Hepatocyte (in vitro differentiated cells): ENCODE results near the gene SLC15A5. TPM values are rescaled to one million over a fixed set of nuclear protein-coding genes. Genes with fewer than 3 reads are reported as not detected.

Experiments used
- DNase-seq: peaks from one replicate; pipeline ENCODE4 v3.0.0-alpha.2; 2016; ENCODE audit warnings: low spot score
- H2AFZ ChIP-seq: fragments of 200-600 bp; sonication (generic); 2 replicates; pipeline ENCODE4 v1.6.0; 2016; ENCODE audit warnings: antibody characterized with exemption, mild to moderate bottlenecking
- H3K27ac ChIP-seq: fragments of 200-600 bp; sonication (generic); 2 replicates; pipeline ENCODE4 v1.5.1; 2016; ENCODE audit warnings: mild to moderate bottlenecking
- H3K27me3 ChIP-seq: fragments of 200-600 bp; sonication (generic); 2 replicates; pipeline ENCODE4 v1.6.1; 2016
- H3K36me3 ChIP-seq: fragments of 200-600 bp; sonication (generic); replicated peaks from 2 replicates; pipeline ENCODE4 v1.5.1; 2016; ENCODE audit warnings: low read depth; ENCODE audit not compliant: insufficient read depth
- H3K4me1 ChIP-seq: fragments of 200-600 bp; sonication (generic); 2 replicates; pipeline ENCODE4 v1.5.1; 2016; ENCODE audit warnings: mild to moderate bottlenecking, moderate library complexity; ENCODE audit not compliant: insufficient read depth
- H3K4me2 ChIP-seq: fragments of 200-600 bp; sonication (generic); 2 replicates; pipeline ENCODE4 v1.6.0; 2016
- H3K4me3 ChIP-seq: fragments of 200-600 bp; sonication (generic); 2 replicates; pipeline ENCODE4 v1.5.1; 2016; ENCODE audit warnings: mild to moderate bottlenecking
- H3K79me2 ChIP-seq: fragments of 200-600 bp; sonication (generic); 2 replicates; pipeline ENCODE4 v1.6.0; 2017; ENCODE audit warnings: mild to moderate bottlenecking
- H3K9me2 ChIP-seq: fragments of 200-600 bp; sonication (generic); replicated peaks from 2 replicates; pipeline ENCODE4 v1.6.0; 2017; ENCODE audit warnings: mild to moderate bottlenecking; ENCODE audit not compliant: insufficient read depth
- H3K9me3 ChIP-seq: fragments of 200-600 bp; sonication (generic); 2 replicates; pipeline ENCODE4 v1.5.1; 2016; ENCODE audit warnings: low read depth, mild to moderate bottlenecking
- H4K20me1 ChIP-seq: fragments of 200-600 bp; sonication (generic); 2 replicates; pipeline ENCODE4 v1.6.0; 2016; ENCODE audit warnings: mild to moderate bottlenecking; ENCODE audit not compliant: insufficient read depth, poor library complexity, severe bottlenecking
- CTCF ChIP-seq: fragments of 200-600 bp; sonication (generic); IDR thresholded peaks from 2 replicates; pipeline ENCODE4 v1.5.1; 2016; ENCODE audit warnings: antibody characterized with exemption, mild to moderate bottlenecking; ENCODE audit not compliant: poor library complexity
- EZH2 ChIP-seq: fragments of 200-600 bp; sonication (generic); IDR thresholded peaks from 2 replicates; pipeline ENCODE4 v1.6.1; 2016; ENCODE audit warnings: antibody characterized with exemption, mild to moderate bottlenecking, borderline replicate concordance
- EZH2phosphoT487 ChIP-seq: fragments of 200-600 bp; sonication (generic); IDR thresholded peaks from one replicate; pipeline ENCODE4 v1.6.1; 2018; ENCODE audit warnings: antibody characterized with exemption, mild to moderate bottlenecking, low read depth, moderate library complexity; ENCODE audit not compliant: unreplicated experiment, severe bottlenecking
- WGBS: methylation state at CpG from one replicate; pipeline ENCODE4 v1.1.6; 2016; ENCODE audit warnings: low lambda C conversion rate; ENCODE audit errors: missing lambda C conversion rate; 5-methylcytosine and 5-hydroxymethylcytosine counted together
- polyA plus RNA-seq: library from polyadenylated mRNA; unstranded; fragments of >200 nt; fragmentation: Nextera tagmentation; extraction: Ambion mirVana; gene quantifications from 2 replicates; pipeline ENCODE4 v1.2.1, GENCODE V29; 2016
- total RNA-seq: library from RNA; depleted of rRNA; stranded (reverse); fragments of >200 nt; gene quantifications from 2 replicates; pipeline ENCODE4 v1.2.3, GENCODE V29; 2014

Gene SLC15A5
- total and polyA plus RNA-seq, 2 experiments from 2014 or later: 0.10 TPM; not detected in 1

GRCh38 chr12:16218934-16219751 is 58.3 kb downstream of the SLC15A5 start:
- no peaks in the 10 kb centered on the region for H3K79me2 ChIP-seq
- no peak overlapping the region for H2AFZ ChIP-seq
- no peaks in the 10 kb centered on the region for H3K9me2 ChIP-seq
- no peak for DNase-seq
- no peaks in the 10 kb centered on the region for H4K20me1 ChIP-seq
- WGBS: 63% methylated on average over 6 of the region's 6 CpGs
- H3K4me3 ChIP-seq: no peak overlapping the region
- H3K27me3 ChIP-seq: no peaks in the 10 kb centered on the region
- H3K4me2 ChIP-seq: peak overlapping the region; percentile 38
- H3K27ac ChIP-seq: peak overlapping the region; percentile 30
- H3K9me3 ChIP-seq: no peaks in the 10 kb centered on the region
- H3K36me3 ChIP-seq: no peaks in the 10 kb centered on the region
- no peaks in the 10 kb centered on the region for H3K4me1 ChIP-seq
- no peak for TF ChIP-seq CTCF
- no peak for TF ChIP-seq EZH2phosphoT487
- no peak for TF ChIP-seq EZH2

GRCh38 chr12:16218234-16218633 is 59.3 kb downstream of the SLC15A5 start:
- no peak overlapping the region for H3K27ac ChIP-seq
- H3K4me3 ChIP-seq: no peak overlapping the region

GRCh38 chr12:16211731-16212130 is 65.8 kb downstream of the SLC15A5 start:
- DNase-seq: no peak
- TF ChIP-seq CTCF: no peak
- TF ChIP-seq EZH2phosphoT487: no peak
- no peak for TF ChIP-seq EZH2
- H3K79me2 ChIP-seq: no peaks in the 10 kb centered on the region
- H3K27ac ChIP-seq: no peak overlapping the region
- H3K27me3 ChIP-seq: no peaks in the 10 kb centered on the region
- 93% methylated on average over 2 of the region's 2 CpGs for WGBS
- no peaks in the 10 kb centered on the region for H3K9me2 ChIP-seq
- H3K9me3 ChIP-seq: no peaks in the 10 kb centered on the region
- no peaks in the 10 kb centered on the region for H4K20me1 ChIP-seq
- no peak overlapping the region for H2AFZ ChIP-seq
- no peak overlapping the region for H3K4me2 ChIP-seq
- H3K4me3 ChIP-seq: no peak overlapping the region
- no peaks in the 10 kb centered on the region for H3K36me3 ChIP-seq
- no peaks in the 10 kb centered on the region for H3K4me1 ChIP-seq

More at GRCh38 chr12:16218234-16218633, 59.3 kb downstream of the SLC15A5 start:
- Histone ChIP-seq H4K20me1 (no peaks in the 10 kb centered on the region), H3K4me1 (no peaks in the 10 kb centered on the region), H3K79me2 (no peaks in the 10 kb centered on the region), H3K9me2 (no peaks in the 10 kb centered on the region), H3K4me2 (no peak overlapping the region), H3K36me3 (no peaks in the 10 kb centered on the region), H3K9me3 (no peaks in the 10 kb centered on the region), H3K27me3 (no peaks in the 10 kb centered on the region), H2AFZ (no peak overlapping the region)
- WGBS: 70% methylated on average over 6 of the region's 6 CpGs
- TF ChIP-seq EZH2 (no peak), CTCF (no peak), EZH2phosphoT487 (no peak)
- DNase-seq: no peak
